ENCODE data around the gene CCDC47. TPM values are rescaled to one million over a fixed set of nuclear protein-coding genes. Genes with fewer than 3 reads are reported as not detected.

Gene CCDC47
- polyA plus RNA-seq, 3 donors = 15.2 to 56.4 (median 43.0) TPM

- H3K27me3 Mint-ChIP-seq (ENCODE audit: low read depth in 3 of 3) = peaks cover 0 to 1% (median 0%) of the 10 kb centered on the region in 3 donors
- peaks cover 7 to 9% of the 10 kb centered on the region in 2 donors for H3K4me1 ChIP-seq (ENCODE audit: control insufficient read depth in 1 of 2, insufficient read depth in 2 of 2, low read length in 2 of 2)
- H3K27me3 ChIP-seq (ENCODE audit: control insufficient read depth in 2 of 2, insufficient read depth in 2 of 2, low read length in 2 of 2) = no peaks in the 10 kb centered on the region
- no peak overlapping the region for H2AFZ ChIP-seq (ENCODE audit: insufficient read depth, low read depth, low read length, poor library complexity, severe bottlenecking)
- H3K27ac Mint-ChIP-seq = peak overlapping the region in 2 of 7 donors; percentile 42 to 46
- H3K4me1 Mint-ChIP-seq = peaks cover 19% of the 10 kb centered on the region
- 91% methylated on average over 5 of the region's 6 CpGs for WGBS (ENCODE audit: insufficient coverage)
- intact Hi-C loops (cut with micrococcal nuclease) = loop anchor here in 1 of 2 donors (5.0 kb wide), 1 partner anchor 45 kb away; no protein-coding TSS in a partner anchor
- no peak overlapping the region for H3K4me2 ChIP-seq (replicated peaks; ENCODE audit: extremely low read depth, low read length, poor library complexity, severe bottlenecking)
- H3K4me3 Mint-ChIP-seq = no peak overlapping the region
- DNase-seq = no peak
- no peak for TF ChIP-seq CTCF (IDR thresholded peaks at IDR 0.05)
- no peak overlapping the region for H3K4me3 ChIP-seq (replicated peaks in 1 of 3; ENCODE audit: low read depth in 2 of 3, low read length in 3 of 3)
- peaks cover 57% of the 10 kb centered on the region for H4K20me1 ChIP-seq (ENCODE audit: insufficient read depth, low read length)
- no peak overlapping the region for H3K27ac ChIP-seq (ENCODE audit: low read depth in 1 of 2, low read length in 2 of 2)
- no peaks in the 10 kb centered on the region for H3K9me3 ChIP-seq (replicated peaks in 1 of 2; ENCODE audit: control insufficient read depth in 1 of 2, insufficient read depth in 1 of 2, low read length in 2 of 2)
- H3K36me3 ChIP-seq (replicated peaks in 1 of 2; ENCODE audit: control insufficient read depth in 1 of 2, insufficient read depth in 2 of 2, low read length in 2 of 2) = peaks cover 81 to 91% of the 10 kb centered on the region in 2 donors
- peaks cover 87 to 88% of the 10 kb centered on the region in 2 donors for H3K36me3 Mint-ChIP-seq
- peaks cover 0 to 1% (median 0%) of the 10 kb centered on the region in 7 donors for H3K9me3 Mint-ChIP-seq
- H3K9ac ChIP-seq (ENCODE audit: insufficient read depth, low read length, poor library complexity, severe bottlenecking) = no peak overlapping the region
- H3K79me2 ChIP-seq (ENCODE audit: insufficient read depth, low read length) = peaks cover 41% of the 10 kb centered on the region
Measured at GRCh38 chr17:63821804-63822203, 48.4 kb upstream of the CCDC47 start.

- Mint-ChIP-seq H3K4me3 (peak overlapping the region in 1 of 2 donors; percentile 2), H3K27ac (peak overlapping the region in 1 of 7 donors; percentile 53), H3K4me1 (peaks cover 13% of the 10 kb centered on the region), H3K36me3 (peaks cover 93 to 96% of the 10 kb centered on the region in 2 donors), H3K9me3 (peaks cover 0 to 1% (median 0%) of the 10 kb centered on the region in 7 donors), H3K27me3 (ENCODE audit: low read depth in 3 of 3) (no peaks in the 10 kb centered on the region)
- no peaks in the 10 kb centered on the region for H3K27me3 ChIP-seq (ENCODE audit: control insufficient read depth in 2 of 2, insufficient read depth in 2 of 2, low read length in 2 of 2)
- H3K4me2 ChIP-seq (replicated peaks; ENCODE audit: extremely low read depth, low read length, poor library complexity, severe bottlenecking) = no peak overlapping the region
- intact Hi-C loops (cut with micrococcal nuclease) = loop anchor here in 1 of 2 donors (5.0 kb wide), 1 partner anchor 44 kb away; no protein-coding TSS in a partner anchor
- H3K9ac ChIP-seq (ENCODE audit: insufficient read depth, low read length, poor library complexity, severe bottlenecking) = no peak overlapping the region
- H2AFZ ChIP-seq (ENCODE audit: insufficient read depth, low read depth, low read length, poor library complexity, severe bottlenecking) = no peak overlapping the region
- no peak for TF ChIP-seq CTCF (IDR thresholded peaks at IDR 0.05)
- no peaks in the 10 kb centered on the region for H3K9me3 ChIP-seq (replicated peaks in 1 of 2; ENCODE audit: control insufficient read depth in 1 of 2, insufficient read depth in 1 of 2, low read length in 2 of 2)
- DNase-seq = no peak
- H3K4me1 ChIP-seq (ENCODE audit: control insufficient read depth in 1 of 2, insufficient read depth in 2 of 2, low read length in 2 of 2) = peaks cover 2 to 4% of the 10 kb centered on the region in 2 donors
- H3K36me3 ChIP-seq (replicated peaks in 1 of 2; ENCODE audit: control insufficient read depth in 1 of 2, insufficient read depth in 2 of 2, low read length in 2 of 2) = peaks cover 88 to 99% of the 10 kb centered on the region in 2 donors
- H3K79me2 ChIP-seq (ENCODE audit: insufficient read depth, low read length) = peaks cover 35% of the 10 kb centered on the region
- peaks cover 59% of the 10 kb centered on the region for H4K20me1 ChIP-seq (ENCODE audit: insufficient read depth, low read length)
- 94% methylated on average over 6 of the region's 10 CpGs for WGBS (ENCODE audit: insufficient coverage)
- no peak overlapping the region for H3K27ac ChIP-seq (ENCODE audit: low read depth in 1 of 2, low read length in 2 of 2)
- no peak overlapping the region for H3K4me3 ChIP-seq (replicated peaks in 1 of 3; ENCODE audit: low read depth in 2 of 3, low read length in 3 of 3)
Measured at GRCh38 chr17:63820963-63821561, 47.7 kb upstream of the CCDC47 start.
